Hepatocyte (in vitro differentiated cells): Measurements from ENCODE around the gene SNHG17. TPM values are rescaled to one million over a fixed set of nuclear protein-coding genes. Genes with fewer than 3 reads are reported as not detected.

Experiments
- DNase-seq: peaks from one replicate; pipeline ENCODE4 v3.0.0-alpha.2; 2016; ENCODE audit warnings: low spot score
- H2AFZ ChIP-seq: fragments of 200-600 bp; sonication (generic); 2 replicates; pipeline ENCODE4 v1.6.0; 2016; ENCODE audit warnings: antibody characterized with exemption, mild to moderate bottlenecking
- H3K27ac ChIP-seq: fragments of 200-600 bp; sonication (generic); 2 replicates; pipeline ENCODE4 v1.5.1; 2016; ENCODE audit warnings: mild to moderate bottlenecking
- H3K27me3 ChIP-seq: fragments of 200-600 bp; sonication (generic); 2 replicates; pipeline ENCODE4 v1.6.1; 2016
- H3K36me3 ChIP-seq: fragments of 200-600 bp; sonication (generic); replicated peaks from 2 replicates; pipeline ENCODE4 v1.5.1; 2016; ENCODE audit warnings: low read depth; ENCODE audit not compliant: insufficient read depth
- H3K4me1 ChIP-seq: fragments of 200-600 bp; sonication (generic); 2 replicates; pipeline ENCODE4 v1.5.1; 2016; ENCODE audit warnings: mild to moderate bottlenecking, moderate library complexity; ENCODE audit not compliant: insufficient read depth
- H3K4me2 ChIP-seq: fragments of 200-600 bp; sonication (generic); 2 replicates; pipeline ENCODE4 v1.6.0; 2016
- H3K4me3 ChIP-seq: fragments of 200-600 bp; sonication (generic); 2 replicates; pipeline ENCODE4 v1.5.1; 2016; ENCODE audit warnings: mild to moderate bottlenecking
- H3K79me2 ChIP-seq: fragments of 200-600 bp; sonication (generic); 2 replicates; pipeline ENCODE4 v1.6.0; 2017; ENCODE audit warnings: mild to moderate bottlenecking
- H3K9me2 ChIP-seq: fragments of 200-600 bp; sonication (generic); replicated peaks from 2 replicates; pipeline ENCODE4 v1.6.0; 2017; ENCODE audit warnings: mild to moderate bottlenecking; ENCODE audit not compliant: insufficient read depth
- H3K9me3 ChIP-seq: fragments of 200-600 bp; sonication (generic); 2 replicates; pipeline ENCODE4 v1.5.1; 2016; ENCODE audit warnings: low read depth, mild to moderate bottlenecking
- H4K20me1 ChIP-seq: fragments of 200-600 bp; sonication (generic); 2 replicates; pipeline ENCODE4 v1.6.0; 2016; ENCODE audit warnings: mild to moderate bottlenecking; ENCODE audit not compliant: insufficient read depth, poor library complexity, severe bottlenecking
- CTCF ChIP-seq: fragments of 200-600 bp; sonication (generic); IDR thresholded peaks from 2 replicates; pipeline ENCODE4 v1.5.1; 2016; ENCODE audit warnings: antibody characterized with exemption, mild to moderate bottlenecking; ENCODE audit not compliant: poor library complexity
- EZH2 ChIP-seq: fragments of 200-600 bp; sonication (generic); IDR thresholded peaks from 2 replicates; pipeline ENCODE4 v1.6.1; 2016; ENCODE audit warnings: antibody characterized with exemption, mild to moderate bottlenecking, borderline replicate concordance
- EZH2phosphoT487 ChIP-seq: fragments of 200-600 bp; sonication (generic); IDR thresholded peaks from one replicate; pipeline ENCODE4 v1.6.1; 2018; ENCODE audit warnings: antibody characterized with exemption, mild to moderate bottlenecking, low read depth, moderate library complexity; ENCODE audit not compliant: unreplicated experiment, severe bottlenecking
- WGBS: methylation state at CpG from one replicate; pipeline ENCODE4 v1.1.6; 2016; ENCODE audit warnings: low lambda C conversion rate; ENCODE audit errors: missing lambda C conversion rate; 5-methylcytosine and 5-hydroxymethylcytosine counted together
- polyA plus RNA-seq: library from polyadenylated mRNA; unstranded; fragments of >200 nt; fragmentation: Nextera tagmentation; extraction: Ambion mirVana; gene quantifications from 2 replicates; pipeline ENCODE4 v1.2.1, GENCODE V29; 2016
- total RNA-seq: library from RNA; depleted of rRNA; stranded (reverse); fragments of >200 nt; gene quantifications from 2 replicates; pipeline ENCODE4 v1.2.3, GENCODE V29; 2014

Gene SNHG17
- 7.5 and 8.5 TPM in 2 replicates for total RNA-seq
- polyA plus RNA-seq = 20.1 and 24.3 TPM in 2 replicates

DNA sequence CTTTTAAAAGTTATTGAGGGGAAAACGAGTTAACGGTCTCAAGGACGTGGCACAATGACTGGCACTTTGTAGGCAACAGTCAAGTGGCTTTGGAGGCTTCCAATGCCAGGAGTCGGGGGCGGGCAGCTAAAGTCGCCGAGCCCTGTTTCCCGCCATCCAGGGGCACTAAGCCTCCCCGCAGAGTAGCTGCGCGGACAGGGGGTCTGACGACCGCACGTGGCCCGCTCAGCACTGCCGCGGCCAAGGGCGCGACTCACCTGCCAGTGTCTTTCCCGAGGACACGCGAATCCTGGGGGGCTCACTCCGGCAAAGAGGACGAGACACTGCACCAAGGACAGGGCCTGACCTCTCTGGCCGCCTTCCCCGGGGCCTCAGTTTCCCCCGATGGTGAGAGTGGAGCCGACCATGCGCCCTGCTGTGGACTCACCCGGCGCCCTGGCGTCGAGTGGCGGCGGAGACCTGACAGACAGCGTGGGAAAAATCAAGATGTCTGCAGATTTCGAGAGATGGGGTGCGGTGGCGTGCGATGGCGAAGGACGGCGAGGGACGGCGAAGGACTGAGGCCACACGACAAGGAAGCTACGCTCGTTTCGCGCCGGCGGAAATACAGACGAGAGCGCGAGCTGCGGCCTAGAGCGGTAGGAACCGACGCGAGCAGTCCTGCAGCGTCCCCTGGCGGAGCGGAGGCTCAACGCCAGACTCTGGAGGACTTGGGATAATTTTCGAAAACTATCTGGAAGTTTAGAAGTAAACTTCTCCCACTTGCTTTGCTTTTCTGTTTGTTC is at the start of gene SNHG17:
Gene SNHG17, minus strand, starts transcription at position 559 of the 785 bp plus-strand sequence.
- Histone ChIP-seq H3K4me1 (peaks cover 8% of the 10 kb centered on the region), H3K4me2 (peak within 1 kb of the TSS; percentile 79), H4K20me1 (peaks cover 29% of the 10 kb centered on the region), H3K4me3 (peak within 1 kb of the TSS; percentile 72), H3K9me3 (no peaks in the 10 kb centered on the region), H2AFZ (peak within 1 kb of the TSS; percentile 97), H3K27ac (peak within 1 kb of the TSS; percentile 91), H3K27me3 (no peaks in the 10 kb centered on the region), H3K36me3 (no peaks in the 10 kb centered on the region), H3K79me2 (peaks cover 51% of the 10 kb centered on the region), H3K9me2 (no peaks in the 10 kb centered on the region)
- peak; percentile 95 for DNase-seq
- TF ChIP-seq EZH2 (no peak), CTCF (peak; percentile 99), EZH2phosphoT487 (no peak)
- WGBS = 2% methylated on average over 65 of the region's 65 CpGs

- Histone ChIP-seq H3K79me2 (peaks cover 96% of the 10 kb centered on the region), H3K4me3 (no peak overlapping the region), H3K9me3 (no peaks in the 10 kb centered on the region), H3K27ac (no peak overlapping the region), H2AFZ (no peak overlapping the region), H3K36me3 (no peaks in the 10 kb centered on the region), H3K9me2 (no peaks in the 10 kb centered on the region), H3K27me3 (no peaks in the 10 kb centered on the region), H4K20me1 (peaks cover 39% of the 10 kb centered on the region), H3K4me1 (no peaks in the 10 kb centered on the region), H3K4me2 (no peak overlapping the region)
- WGBS = 100% methylated on average over 2 of the region's 2 CpGs
- TF ChIP-seq CTCF (no peak), EZH2 (no peak), EZH2phosphoT487 (no peak)
- no peak for DNase-seq
Observed at GRCh38 chr20:38479596-38479995, 44.5 kb upstream of the SNHG17 start.

GRCh38 chr20:38477747-38478146 is 42.6 kb upstream of the SNHG17 start:
- H4K20me1 ChIP-seq = peaks cover 40% of the 10 kb centered on the region
- 96% methylated on average over 8 of the region's 8 CpGs for WGBS

More at GRCh38 chr20:38477747-38478146, 42.6 kb upstream of the SNHG17 start:
- DNase-seq = no peak
- Histone ChIP-seq H3K79me2 (peaks cover 94% of the 10 kb centered on the region), H3K4me1 (peaks cover 8% of the 10 kb centered on the region), H3K36me3 (no peaks in the 10 kb centered on the region), H3K4me3 (no peak overlapping the region), H3K9me3 (no peaks in the 10 kb centered on the region), H3K4me2 (no peak overlapping the region), H2AFZ (no peak overlapping the region), H3K9me2 (no peaks in the 10 kb centered on the region), H3K27me3 (no peaks in the 10 kb centered on the region), H3K27ac (no peak overlapping the region)
- TF ChIP-seq CTCF = no peak
- no peak for TF ChIP-seq EZH2phosphoT487
- no peak for TF ChIP-seq EZH2
